Keratinocyte (primary cell): ENCODE results near the gene MSH2.

Source experiments
- EZH2 ChIP-seq: IDR thresholded peaks from one replicate; pipeline ENCODE4 v1.6.1; 2012; ENCODE audit warnings: inconsistent platforms, mild to moderate bottlenecking, low read length, moderate library complexity
- TF ChIP-seq, protein P1 (sequence below), 3 experiments: IDR thresholded peaks in 1 of 3; conservative IDR thresholded peaks in 1 of 3; optimal IDR thresholded peaks in 1 of 3; 2 replicates in 2 of 3; 3 replicates in 1 of 3; pipeline versions ENCODE3 to v1.5.1; 2011; ENCODE audit warnings: low read length in 3 of 3, mild to moderate bottlenecking in 3 of 3, moderate library complexity in 2 of 3, control low read depth in 1 of 3, inconsistent platforms in 1 of 3; ENCODE audit not compliant: insufficient read depth in 2 of 3; ENCODE audit errors: extremely low read depth in 1 of 3

GRCh38 chr2:47388888-47389287, 14.1 kb upstream of the MSH2 start:
- TF ChIP-seq, protein P1, sequence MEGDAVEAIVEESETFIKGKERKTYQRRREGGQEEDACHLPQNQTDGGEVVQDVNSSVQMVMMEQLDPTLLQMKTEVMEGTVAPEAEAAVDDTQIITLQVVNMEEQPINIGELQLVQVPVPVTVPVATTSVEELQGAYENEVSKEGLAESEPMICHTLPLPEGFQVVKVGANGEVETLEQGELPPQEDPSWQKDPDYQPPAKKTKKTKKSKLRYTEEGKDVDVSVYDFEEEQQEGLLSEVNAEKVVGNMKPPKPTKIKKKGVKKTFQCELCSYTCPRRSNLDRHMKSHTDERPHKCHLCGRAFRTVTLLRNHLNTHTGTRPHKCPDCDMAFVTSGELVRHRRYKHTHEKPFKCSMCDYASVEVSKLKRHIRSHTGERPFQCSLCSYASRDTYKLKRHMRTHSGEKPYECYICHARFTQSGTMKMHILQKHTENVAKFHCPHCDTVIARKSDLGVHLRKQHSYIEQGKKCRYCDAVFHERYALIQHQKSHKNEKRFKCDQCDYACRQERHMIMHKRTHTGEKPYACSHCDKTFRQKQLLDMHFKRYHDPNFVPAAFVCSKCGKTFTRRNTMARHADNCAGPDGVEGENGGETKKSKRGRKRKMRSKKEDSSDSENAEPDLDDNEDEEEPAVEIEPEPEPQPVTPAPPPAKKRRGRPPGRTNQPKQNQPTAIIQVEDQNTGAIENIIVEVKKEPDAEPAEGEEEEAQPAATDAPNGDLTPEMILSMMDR (optimal IDR thresholded peaks at IDR 0.05 in 1 of 3, IDR thresholded peaks at IDR 0.05 in 1 of 3, conservative IDR thresholded peaks at IDR 0.05 in 1 of 3; ENCODE audit: extremely low read depth in 1 of 3, insufficient read depth in 2 of 3, low read length in 3 of 3) = no peak
- no peak for TF ChIP-seq EZH2
